Stimulated activated CD4-positive, alpha-beta T cell treated with anti-CD3 and anti-CD28 coated beads, TNF-alpha, amount 100 ng/mL, for 48 hours (primary cell): ENCODE measurements around the gene KPNA1.
"Not testable (repeated sequence)": the region's sequence is repeated elsewhere in the genome, so short reads cannot be mapped to it uniquely, and the experiment has no call there.

Source experiments
- DNase-seq, 3 donors: peaks; one replicate each; pipeline ENCODE4 v3.0.0-alpha.2; 2020; ENCODE audit warnings: low read depth in 3 of 3

The KPNA1 gene

GRCh38 chr3:122520861-122521260 is 6.1 kb upstream of the KPNA1 start:
- DNase-seq: no peak

DNA sequence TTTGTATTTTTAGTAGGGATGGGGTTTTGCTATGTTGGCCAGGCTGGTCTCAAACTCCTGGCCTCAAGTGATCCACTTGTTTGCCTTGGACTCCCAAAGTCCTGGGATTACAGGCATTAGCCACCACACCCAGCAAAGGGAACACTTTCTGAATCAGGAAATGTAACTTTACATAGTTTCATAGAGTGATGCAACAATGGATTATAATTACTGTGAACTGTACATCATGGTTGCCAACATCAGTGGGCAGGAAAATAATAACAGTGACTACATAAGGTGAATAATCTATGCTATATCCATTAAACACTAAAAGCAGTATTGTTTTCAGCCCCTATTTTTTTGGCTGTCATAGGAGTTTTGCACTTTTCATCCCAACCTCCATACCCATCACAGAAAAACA is 5.0 kb upstream of the KPNA1 start:
- DNase-seq: no peak

DNA sequence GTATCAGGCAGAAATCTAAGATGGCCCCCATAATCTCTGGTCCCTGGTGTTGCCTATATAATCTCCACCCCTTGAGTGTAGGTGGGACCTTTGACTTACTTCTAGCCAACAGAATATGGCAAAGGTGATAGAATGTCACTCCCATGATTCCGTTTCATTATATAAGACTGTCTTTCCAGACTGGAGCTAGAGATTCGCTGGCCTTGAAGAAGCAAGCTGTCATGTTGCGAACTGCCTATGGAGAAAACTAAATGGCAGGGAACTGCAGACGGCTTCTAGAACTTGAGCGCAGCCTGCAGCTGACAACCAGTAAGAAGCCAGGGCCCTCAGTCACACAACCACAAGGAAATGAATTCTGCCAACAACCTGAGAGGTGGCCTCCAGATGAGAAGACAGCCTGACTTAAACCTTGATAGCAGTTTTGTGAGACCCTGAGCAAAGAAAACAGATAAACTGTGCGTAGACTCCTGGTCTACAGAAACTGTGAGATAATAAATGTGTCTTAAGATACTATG is 2.2 kb upstream of the KPNA1 start:
- no peak for DNase-seq

DNA sequence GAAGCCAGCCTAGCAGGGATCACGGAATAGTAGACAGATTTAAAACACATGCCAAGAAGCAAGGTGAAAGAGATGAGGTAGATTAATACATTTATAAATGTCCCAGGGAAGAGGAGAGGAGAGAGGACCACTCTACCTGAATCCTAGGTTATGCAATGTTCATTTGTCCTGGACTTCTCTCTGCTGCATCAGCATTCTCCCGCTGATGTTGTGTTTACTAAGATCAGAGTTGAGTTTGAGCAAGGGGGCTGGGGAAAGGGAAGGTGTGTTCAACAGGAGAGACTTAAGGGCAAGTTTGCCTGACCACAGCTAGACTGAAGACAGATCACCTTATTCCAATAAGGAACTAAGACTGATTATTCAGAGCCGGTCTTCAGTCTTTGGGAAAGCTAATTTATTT is 1.1 kb upstream of the KPNA1 start:
- DNase-seq: no peak

GRCh38 chr3:122515020-122515468 is 305 bp upstream of the KPNA1 start:
- DNase-seq: no peak

DNA sequence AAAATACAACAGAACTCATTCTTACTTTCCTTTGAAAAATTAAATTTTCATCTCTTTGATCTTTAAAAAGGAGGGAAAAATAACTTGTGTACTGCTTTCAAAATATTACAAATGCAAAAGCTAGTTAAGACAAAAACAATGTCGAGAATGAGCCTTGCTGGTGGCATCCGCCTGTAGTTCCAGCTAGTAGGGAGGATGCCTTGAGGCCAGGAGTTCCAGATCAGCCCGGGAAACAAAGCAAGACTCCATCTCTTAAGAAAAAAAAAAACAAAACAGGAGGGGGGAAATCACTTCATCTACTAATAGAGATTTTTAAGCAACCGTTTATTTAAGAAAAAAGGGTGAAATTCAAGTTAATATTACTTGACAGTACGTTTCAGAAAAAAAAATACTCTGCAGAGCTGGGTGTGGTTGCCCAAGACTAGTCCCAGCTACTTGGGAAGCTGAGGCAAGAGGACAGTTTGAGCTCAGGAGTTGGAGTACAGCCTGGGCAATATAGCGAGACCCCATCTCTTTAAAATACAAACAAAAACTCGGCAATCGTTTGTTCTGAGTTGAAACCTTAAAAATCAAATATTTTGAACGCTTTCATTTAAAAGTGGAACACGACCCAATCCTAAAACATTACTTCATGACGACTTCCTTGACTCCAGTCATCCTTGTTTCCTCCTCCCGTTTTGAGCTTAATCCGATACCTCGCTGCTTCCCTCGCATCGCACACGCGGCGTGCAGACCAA is 1.2 kb downstream of the KPNA1 start:
- DNase-seq: no peak

DNA sequence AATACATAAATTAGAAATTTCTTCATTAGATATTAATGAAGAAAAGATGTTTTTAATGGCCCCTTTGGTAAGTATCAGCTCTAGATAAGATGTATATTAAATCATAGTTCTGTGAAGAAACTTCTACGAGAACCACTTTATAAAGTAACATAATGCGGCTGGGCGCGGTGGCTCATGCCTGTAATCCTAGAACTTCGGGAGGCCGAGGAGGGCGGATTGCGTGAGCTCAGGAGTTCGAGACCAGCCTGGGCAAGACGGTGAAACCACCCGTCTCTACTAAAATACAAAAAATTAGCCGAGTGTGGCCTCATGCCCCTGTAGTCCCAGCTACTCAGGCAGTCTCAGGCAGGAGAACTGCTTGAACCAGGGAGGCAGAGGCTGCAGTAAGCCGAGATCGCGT is 2.5 kb downstream of the KPNA1 start:
- no peak for DNase-seq

GRCh38 chr3:122510878-122511535 is 3.7 kb downstream of the KPNA1 start:
- DNase-seq: no peak

DNA sequence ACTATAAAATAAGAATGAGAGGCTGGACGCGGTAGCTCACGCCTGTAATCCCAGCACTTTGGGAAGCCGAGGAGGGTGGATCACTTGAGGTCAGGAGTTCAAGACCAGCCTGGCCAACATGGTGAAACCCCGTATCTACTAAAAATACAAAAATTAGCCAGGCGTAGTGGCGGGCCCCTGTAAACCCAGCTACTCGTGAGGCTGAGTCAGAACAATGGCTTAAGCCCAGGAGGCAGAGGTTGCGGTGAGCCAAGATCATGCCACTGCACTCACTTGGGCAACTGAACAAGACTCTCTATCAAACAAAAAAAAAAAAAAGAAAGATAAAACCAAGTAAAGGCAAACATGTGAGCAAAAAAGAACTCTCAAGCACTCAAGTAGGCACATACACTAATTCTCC is 5.8 kb downstream of the KPNA1 start:
- not testable (repeated sequence) for DNase-seq

DNA sequence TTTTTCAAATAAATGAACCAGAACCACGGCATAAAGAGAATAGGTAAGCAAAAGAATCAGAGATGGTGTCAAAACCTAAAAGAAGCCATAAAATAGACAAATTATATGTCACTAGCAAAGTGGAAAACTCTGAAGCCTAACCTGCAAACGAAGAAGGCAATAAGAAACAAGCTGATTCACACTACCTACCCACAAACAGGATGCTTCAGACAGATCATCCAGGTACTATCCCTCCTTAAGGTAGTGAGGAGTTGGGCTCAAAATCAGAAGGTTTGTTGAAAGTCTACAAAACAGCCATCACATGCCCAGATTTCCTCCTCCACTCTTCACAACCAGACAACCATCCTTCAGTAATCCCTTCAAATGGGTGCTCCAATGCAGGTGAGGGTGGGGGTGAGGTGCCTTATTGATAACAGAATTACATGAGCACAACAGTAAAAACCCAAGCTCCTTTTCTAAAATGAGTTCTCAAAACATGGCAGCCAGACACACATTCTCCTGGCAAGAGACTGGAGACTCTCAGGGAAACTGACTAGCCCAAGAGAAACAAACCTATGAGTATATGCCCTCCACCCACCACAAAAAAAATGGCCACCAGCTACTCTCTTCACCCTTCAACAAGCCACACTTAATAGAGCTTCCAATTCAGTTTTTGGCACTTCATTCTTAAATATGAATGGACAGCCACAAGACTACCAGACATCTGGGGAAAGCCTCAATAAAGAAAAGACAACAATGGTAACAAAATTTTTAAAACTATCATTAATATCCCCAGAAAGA is 6.4 kb downstream of the KPNA1 start:
- no peak for DNase-seq

- no peak for DNase-seq
These were observed 8.3 kb downstream of the KPNA1 start for GRCh38 chr3:122506450-122506849.

DNA sequence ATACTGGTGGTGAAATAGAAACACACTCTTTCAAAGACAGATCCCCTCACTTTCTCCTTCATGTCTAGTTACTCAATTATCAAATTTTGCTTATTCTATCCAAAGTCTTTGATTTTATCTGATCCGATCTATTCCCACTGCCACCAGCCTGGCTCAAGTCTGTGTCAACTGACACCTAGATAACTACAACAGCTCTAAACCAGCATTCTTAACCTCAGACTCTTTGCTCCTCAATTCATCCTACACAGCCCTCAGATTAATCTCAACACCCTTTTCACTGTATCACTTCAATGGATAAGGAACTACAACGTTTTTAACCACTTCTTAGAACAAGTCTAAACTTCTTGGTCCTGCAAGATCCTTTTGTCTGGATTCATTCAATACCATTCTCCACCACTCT is 9.1 kb downstream of the KPNA1 start:
- no peak for DNase-seq

- no peak for DNase-seq
These were observed 11.8 kb downstream of the KPNA1 start for GRCh38 chr3:122502941-122503340.

GRCh38 chr3:122502139-122502538 is 12.6 kb downstream of the KPNA1 start:
- no peak for DNase-seq

DNA sequence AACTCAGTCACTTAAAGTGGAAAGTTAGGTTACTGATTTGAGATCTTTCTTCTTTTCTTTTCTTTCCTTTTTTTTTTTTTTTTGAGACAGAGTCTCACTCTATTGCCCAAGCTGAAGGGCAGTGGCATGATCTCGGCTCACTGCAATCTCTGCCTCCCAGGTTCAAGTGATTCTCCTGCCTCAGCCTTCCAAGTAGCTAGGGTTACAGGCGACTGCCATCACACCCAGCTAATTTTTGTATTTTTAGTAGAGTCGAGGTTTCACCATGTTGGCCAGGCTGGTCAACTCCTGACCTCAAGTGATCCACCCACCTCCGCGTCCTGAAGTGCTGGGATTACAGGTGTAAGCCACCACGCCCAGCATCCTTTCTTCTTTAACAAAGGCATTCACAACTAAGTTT is 13.8 kb downstream of the KPNA1 start:
- DNase-seq: not testable (repeated sequence)

- no peak for DNase-seq
These were observed 16.6 kb downstream of the KPNA1 start for GRCh38 chr3:122498152-122498551.

DNA sequence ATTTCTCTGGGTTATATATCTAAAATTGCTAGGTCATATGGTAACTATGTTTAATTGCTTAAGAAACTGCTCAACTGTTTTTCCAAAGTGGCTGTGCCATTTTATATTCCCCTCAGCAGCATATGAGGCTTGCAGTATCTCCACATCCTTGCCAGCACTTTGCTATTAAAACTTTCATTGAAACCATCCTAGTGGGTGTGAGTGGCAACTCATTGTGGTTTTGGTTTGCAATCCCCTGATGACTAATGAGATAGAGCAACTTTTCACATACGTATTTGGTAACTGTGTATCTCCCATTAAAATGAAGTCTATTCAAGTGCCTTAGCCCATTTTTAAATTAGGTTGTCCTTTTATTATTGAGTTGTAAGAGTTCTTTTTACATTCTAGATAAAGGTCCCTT is 17.3 kb downstream of the KPNA1 start:
- DNase-seq: peak in 1 of 3 donors; percentile 27

DNA sequence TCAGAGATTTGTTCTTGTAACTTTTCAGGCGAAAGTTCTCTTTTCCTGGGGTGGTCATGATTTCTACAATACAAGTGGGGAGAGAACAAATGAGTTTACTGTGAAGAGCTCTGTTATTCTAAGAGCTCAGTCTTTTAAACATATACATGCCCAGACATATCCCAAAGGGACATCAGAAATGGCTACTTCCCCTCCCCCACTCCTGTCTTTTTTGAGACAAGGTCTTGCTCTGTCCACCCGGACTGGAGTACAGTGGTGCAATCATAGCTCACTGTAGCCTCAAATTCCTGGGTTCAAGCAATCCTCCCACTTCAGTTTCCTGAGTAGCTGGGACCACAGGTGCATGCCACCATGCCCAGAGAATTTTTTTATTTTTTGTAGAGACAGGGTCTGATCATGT is 18.2 kb downstream of the KPNA1 start:
- DNase-seq: no peak

- no peak for DNase-seq
These were observed 21.4 kb downstream of the KPNA1 start for GRCh38 chr3:122493296-122493695.

DNA sequence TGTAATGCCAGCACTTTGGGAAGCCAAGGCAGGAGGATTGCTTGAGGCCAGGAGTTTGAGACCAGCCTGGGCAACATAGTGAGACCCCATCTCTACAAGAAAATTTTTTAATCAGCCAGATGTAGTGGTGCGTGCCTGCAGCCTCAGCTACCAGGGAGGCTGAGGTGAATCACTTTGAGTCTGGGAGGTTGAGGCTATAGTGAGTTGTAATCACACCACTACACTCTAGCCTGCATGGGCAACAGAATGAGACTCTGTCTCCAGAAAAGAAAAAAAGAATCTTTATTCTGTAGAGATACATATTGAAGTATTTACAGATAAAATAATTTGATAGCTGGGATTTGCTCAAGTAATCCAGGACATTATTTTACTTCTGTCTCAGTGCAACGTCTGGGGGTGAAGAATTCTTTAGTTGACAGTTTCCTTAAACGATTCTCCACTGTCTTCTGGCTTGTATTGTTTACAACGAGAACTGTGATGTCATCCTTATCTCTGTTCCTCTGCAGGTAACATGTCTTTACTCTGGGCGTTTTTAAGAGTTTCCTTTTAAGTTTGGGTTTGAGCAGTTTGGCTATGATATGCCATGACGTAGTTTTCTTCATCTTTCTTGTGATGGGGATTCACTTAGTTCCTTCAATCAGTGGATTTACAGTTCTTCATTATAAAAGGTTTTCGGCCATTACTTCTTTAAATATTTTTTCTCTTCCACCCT is 26.3 kb downstream of the KPNA1 start:
- no peak for DNase-seq

DNA sequence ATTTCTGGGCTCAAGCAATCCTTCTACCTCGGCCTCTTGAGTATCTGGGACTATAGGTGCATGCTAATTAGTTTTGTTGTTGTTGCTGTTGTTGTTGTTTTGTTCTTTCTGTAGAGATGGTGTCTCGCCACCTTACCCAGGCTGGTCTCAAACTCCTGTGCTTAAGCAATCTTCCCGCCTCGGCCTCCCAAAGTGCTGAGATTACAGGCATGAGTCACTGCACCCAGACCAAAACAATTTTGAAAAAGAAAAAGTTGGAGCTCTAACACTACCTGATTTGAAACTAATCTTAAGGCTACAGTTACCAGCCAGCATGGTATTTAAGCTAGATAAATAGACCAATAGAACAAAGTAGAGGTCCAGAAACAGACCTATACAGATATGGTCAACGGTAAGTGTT is 29.8 kb downstream of the KPNA1 start:
- DNase-seq: no peak

GRCh38 chr3:122481390-122481789 is 33.3 kb downstream of the KPNA1 start:
- DNase-seq: no peak
